Activated T-helper 17 cell treated with anti-CD3 and anti-CD28 coated beads, Interleukin-2, amount 50 U/mL, for 72 hours (primary cell): ENCODE data around the gene SUSD4. TPM values are rescaled to one million over a fixed set of nuclear protein-coding genes. Genes with fewer than 3 reads are reported as not detected.
"Not testable (repeated sequence)": the region's sequence is repeated elsewhere in the genome, so short reads cannot be mapped to it uniquely, and the experiment has no call there.

ENCODE experiments used
- ATAC-seq: fragments of 150-1000 bp; cut with Tn5 transposase; replicated peaks from 2 replicates; pipeline ENCODE4 v1.10.0; 2021; ENCODE audit warnings: mild to moderate bottlenecking, moderate library complexity
- H3K27ac Mint-ChIP-seq: one replicate; pipeline ENCODE4 v1.8.0; 2022; ENCODE audit warnings: mixed read lengths
- H3K27me3 Mint-ChIP-seq: one replicate; pipeline ENCODE4 v1.8.0; 2022; ENCODE audit warnings: mixed read lengths
- H3K36me3 Mint-ChIP-seq: one replicate; pipeline ENCODE4 v1.8.0; 2022; ENCODE audit warnings: low read depth, mild to moderate bottlenecking, mixed read lengths
- H3K4me1 Mint-ChIP-seq: one replicate; pipeline ENCODE4 v1.8.0; 2022; ENCODE audit warnings: mixed read lengths
- H3K4me3 Mint-ChIP-seq: one replicate; pipeline ENCODE4 v1.8.0; 2022; ENCODE audit warnings: mild to moderate bottlenecking, mixed read lengths
- H3K9me3 Mint-ChIP-seq: one replicate; pipeline ENCODE4 v1.8.0; 2022; ENCODE audit warnings: mixed read lengths
- total RNA-seq, 2 donors: library from RNA; stranded (reverse); gene quantifications; one replicate each; pipeline ENCODE4 v1.2.3, GENCODE V29; 2022

Gene SUSD4
- total RNA-seq, 2 donors from 2014 or later: 0.11 to 0.42 TPM

DNA sequence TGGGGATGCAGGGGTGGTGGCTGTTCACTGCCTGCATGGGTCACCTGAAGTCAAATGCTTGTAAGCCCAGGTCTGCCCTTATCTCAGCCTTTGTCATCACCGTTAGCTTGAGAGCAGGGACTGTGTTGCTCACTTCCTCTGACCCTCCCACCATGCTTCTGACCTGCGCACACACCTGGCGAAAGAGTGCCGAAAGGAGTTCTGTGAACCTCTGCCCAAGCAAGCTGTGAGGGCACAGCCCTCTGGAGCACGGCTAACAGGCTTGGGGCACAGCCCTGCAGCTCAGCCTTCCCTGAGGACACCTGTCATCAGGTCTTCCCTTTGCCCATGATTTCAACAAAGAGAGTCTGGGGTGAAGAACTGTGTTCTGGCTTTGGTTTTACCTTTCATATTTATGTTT, 93.8 kb downstream of the SUSD4 start:
- H3K27ac Mint-ChIP-seq: no peak overlapping the region
- H3K9me3 Mint-ChIP-seq: no peaks in the 10 kb centered on the region
- H3K4me1 Mint-ChIP-seq: no peaks in the 10 kb centered on the region
- H3K27me3 Mint-ChIP-seq: no peaks in the 10 kb centered on the region
- no peak for ATAC-seq
- no peak overlapping the region for H3K4me3 Mint-ChIP-seq
- H3K36me3 Mint-ChIP-seq: no peaks in the 10 kb centered on the region

DNA sequence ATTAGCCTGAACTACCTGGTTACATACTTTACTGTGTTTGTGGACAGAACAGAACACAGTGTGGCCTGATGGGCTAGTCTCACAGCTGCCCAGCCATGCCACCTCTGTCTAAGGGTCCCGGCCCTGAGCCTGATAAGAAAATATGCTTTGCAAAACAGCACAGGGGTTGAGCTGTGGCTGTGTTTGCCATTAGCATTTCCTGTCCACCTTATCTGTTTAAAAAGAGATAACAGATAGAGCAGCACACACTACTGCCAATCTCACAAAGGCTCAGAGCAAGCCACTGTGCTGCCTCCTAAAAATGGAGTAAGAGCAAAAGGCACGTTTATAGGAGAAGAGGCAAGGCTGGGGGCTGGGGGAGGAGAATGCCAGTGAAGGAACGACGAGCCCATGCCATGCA, 95.0 kb downstream of the SUSD4 start:
- no peaks in the 10 kb centered on the region for H3K4me1 Mint-ChIP-seq
- no peak overlapping the region for H3K4me3 Mint-ChIP-seq
- H3K27ac Mint-ChIP-seq: no peak overlapping the region
- H3K9me3 Mint-ChIP-seq: no peaks in the 10 kb centered on the region
- no peak for ATAC-seq
- no peaks in the 10 kb centered on the region for H3K27me3 Mint-ChIP-seq
- no peaks in the 10 kb centered on the region for H3K36me3 Mint-ChIP-seq

DNA sequence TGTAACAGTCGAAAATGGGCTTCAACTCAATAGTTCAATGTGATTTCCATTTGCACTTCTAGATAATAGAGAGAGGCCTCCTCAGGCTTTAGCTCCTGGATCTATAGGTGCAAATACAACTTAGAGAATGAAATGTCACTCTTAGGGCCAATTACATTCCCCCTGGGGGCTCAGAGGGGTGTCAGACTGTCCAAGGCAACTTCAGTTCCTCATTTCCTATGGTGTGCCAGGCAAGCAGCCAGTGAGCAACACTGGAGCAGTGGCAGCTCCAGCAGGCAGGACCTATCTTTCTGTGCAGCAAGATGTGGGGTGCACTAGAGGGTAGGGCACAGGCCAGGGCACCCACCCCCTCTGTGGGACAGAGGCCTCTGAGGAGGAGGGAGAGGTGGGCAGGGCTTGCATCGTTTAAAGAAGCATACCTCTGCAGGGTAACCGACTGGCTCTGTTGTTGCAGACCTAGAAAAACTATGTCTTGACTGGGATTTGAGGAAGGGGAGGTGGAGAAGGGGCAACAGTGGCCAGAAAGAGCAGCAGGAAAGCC, 97.3 kb downstream of the SUSD4 start:
- no peaks in the 10 kb centered on the region for H3K9me3 Mint-ChIP-seq
- no peak for ATAC-seq

DNA sequence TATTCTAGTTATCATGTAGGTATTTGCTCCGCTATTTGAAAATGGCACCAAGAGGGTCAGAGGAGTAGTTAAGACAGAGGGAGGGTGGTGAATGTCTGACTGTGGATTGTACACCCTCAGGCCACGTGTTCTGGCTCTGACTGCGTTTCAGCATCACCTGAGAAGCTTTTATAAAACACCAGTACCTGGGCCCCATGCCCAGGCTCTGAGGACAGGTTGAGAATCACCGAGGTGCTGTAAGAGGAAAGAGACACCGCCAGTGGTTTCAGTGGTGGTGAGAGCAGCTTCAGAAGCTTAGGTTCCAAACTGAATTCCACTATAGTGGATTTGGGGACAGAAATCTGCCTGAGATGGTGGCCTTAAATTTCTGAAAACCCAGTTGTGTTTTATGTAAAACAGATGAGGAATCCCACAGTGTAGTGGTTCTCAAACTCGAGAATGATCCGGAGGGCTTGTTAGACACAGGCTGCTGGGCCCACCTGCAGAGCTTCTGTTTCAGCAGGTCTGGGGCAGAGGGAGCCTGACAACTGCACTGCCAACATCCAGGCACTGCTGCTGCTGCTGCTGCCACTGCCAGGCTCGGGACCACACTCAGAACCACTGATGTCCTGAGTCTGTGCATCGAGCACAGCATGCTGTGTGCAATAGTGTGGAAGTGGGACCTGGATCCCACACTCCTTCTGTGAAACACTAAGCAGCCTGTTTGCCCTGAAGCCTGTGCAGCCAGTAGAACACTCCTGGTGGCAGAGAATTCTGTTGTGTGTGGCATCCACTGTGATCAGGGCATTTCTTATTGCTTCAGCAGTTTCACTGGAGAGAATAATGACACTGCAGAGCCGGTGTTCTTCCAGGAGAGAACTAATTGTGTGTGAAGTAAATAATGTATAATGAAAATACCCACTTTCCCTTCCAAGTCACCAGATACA, 98.7 kb downstream of the SUSD4 start:
- no peak overlapping the region for H3K4me3 Mint-ChIP-seq
- no peak for ATAC-seq
- H3K27me3 Mint-ChIP-seq: no peaks in the 10 kb centered on the region
- no peaks in the 10 kb centered on the region for H3K36me3 Mint-ChIP-seq
- no peaks in the 10 kb centered on the region for H3K4me1 Mint-ChIP-seq
- no peaks in the 10 kb centered on the region for H3K9me3 Mint-ChIP-seq
- no peak overlapping the region for H3K27ac Mint-ChIP-seq

More for the DNA sequence above, 97.3 kb downstream of the SUSD4 start:
- Mint-ChIP-seq H3K4me3 (no peak overlapping the region), H3K27ac (no peak overlapping the region), H3K27me3 (no peaks in the 10 kb centered on the region), H3K36me3 (no peaks in the 10 kb centered on the region), H3K4me1 (no peaks in the 10 kb centered on the region)

DNA sequence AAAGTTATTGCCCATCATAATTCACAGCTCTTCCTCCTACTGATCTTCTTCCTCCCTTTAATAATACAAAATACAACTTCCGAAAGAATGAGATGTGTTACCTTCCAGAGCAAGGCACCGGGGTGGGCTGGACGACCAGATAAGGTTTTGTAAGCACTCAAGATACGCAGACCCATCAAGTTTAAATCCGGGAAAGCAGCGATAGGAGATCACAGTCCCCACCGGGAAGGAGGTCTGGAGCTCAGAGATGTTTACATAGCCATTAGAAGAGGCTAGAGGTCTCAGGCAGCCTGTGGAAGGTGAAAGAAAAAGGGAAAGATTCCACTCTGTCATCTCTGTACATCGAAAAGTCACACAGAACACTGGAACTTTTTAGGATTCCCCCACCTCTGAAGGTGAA, 99.4 kb downstream of the SUSD4 start:
- ATAC-seq: no peak
- Mint-ChIP-seq H3K4me1 (no peaks in the 10 kb centered on the region), H3K27ac (no peak overlapping the region), H3K9me3 (no peaks in the 10 kb centered on the region), H3K36me3 (no peaks in the 10 kb centered on the region), H3K27me3 (no peaks in the 10 kb centered on the region), H3K4me3 (no peak overlapping the region)

DNA sequence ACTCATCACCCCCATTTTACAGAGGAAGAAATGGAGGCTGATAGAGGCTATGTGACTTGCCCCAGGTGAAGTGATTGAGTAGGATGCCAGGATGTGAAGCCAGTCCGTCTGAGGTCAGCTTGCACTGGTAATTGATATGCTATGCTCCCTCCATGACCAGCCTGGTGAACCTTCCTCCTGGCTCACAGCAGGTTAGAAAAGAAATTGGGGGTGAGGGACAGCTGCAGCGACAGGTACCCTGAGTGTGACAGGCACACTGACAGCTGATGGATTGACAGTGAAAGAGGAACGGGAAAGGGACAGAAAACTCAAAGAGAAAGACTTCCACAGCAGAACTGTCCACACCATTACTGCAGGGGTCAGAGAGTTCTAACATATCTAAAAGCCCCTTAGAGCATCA, 102.1 kb downstream of the SUSD4 start:
- Mint-ChIP-seq H3K4me3 (no peak overlapping the region), H3K36me3 (no peaks in the 10 kb centered on the region), H3K4me1 (no peaks in the 10 kb centered on the region), H3K9me3 (no peaks in the 10 kb centered on the region), H3K27me3 (no peaks in the 10 kb centered on the region), H3K27ac (no peak overlapping the region)
- no peak for ATAC-seq

DNA sequence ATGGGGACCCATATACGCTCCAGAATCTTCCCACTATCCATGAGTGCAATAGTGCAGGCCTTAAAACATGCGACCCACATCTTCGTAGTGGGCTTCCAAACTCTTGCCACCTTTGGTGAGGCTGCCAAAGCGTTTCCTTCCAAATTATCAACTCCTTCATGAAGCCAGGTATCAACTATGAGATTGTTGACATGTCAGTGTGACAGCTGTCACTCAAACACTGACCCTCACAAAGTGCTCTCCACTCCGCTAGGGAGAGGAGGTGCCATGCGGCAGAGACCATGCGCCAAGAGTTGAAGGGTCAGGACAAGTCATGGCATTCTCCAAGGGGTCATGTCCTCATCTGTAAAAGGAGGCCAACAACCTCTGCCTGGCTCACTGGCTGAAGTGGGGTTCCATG, 103.3 kb downstream of the SUSD4 start:
- H3K4me3 Mint-ChIP-seq: no peak overlapping the region
- H3K36me3 Mint-ChIP-seq: no peaks in the 10 kb centered on the region
- ATAC-seq: no peak
- no peaks in the 10 kb centered on the region for H3K27me3 Mint-ChIP-seq
- no peaks in the 10 kb centered on the region for H3K4me1 Mint-ChIP-seq
- no peaks in the 10 kb centered on the region for H3K9me3 Mint-ChIP-seq
- no peak overlapping the region for H3K27ac Mint-ChIP-seq

DNA sequence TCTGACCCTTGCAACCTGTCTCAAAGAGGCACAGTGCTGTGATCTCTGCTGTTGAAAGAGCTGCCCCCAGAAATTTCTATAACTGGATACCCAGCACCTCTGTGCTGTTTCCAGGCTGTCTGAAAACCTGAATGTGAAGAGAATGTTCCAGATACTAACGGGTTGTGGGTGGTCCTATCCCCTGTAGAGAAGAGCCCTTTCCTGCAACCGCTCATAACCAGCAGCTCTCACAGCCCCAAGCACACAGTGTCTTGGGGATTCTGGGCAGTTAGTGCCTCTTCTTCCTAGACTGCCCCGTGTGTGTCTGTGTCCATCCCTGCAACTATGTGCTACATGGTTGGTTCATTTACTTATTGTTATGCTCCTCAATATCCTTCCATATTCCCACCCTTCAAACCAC, 104.5 kb downstream of the SUSD4 start:
- ATAC-seq: no peak
- Mint-ChIP-seq H3K36me3 (no peaks in the 10 kb centered on the region), H3K27ac (no peak overlapping the region), H3K27me3 (no peaks in the 10 kb centered on the region), H3K9me3 (no peaks in the 10 kb centered on the region), H3K4me3 (no peak overlapping the region), H3K4me1 (no peaks in the 10 kb centered on the region)

DNA sequence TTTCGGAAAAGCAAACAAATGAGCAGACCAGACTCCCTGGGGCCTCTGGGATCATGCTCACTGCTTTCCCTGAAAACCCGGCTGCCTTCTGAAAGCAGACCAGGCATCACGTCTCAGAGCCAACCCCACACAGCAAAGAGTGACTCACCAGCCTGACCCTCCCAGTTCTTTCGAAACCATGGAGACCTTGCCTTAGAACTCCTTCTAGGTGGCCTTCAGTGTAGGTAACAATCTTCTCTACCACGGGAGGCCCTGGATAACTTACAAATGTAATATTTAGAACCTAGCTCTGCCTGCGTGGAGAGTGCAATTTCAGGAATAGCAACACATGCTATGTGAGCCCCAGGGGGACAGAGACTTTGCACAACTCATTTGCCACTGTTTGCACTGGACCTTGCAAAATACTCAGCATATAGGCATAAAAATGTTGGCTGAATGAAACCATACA, 105.2 kb downstream of the SUSD4 start:
- Mint-ChIP-seq H3K9me3 (no peaks in the 10 kb centered on the region), H3K36me3 (no peaks in the 10 kb centered on the region), H3K27ac (no peak overlapping the region), H3K4me1 (no peaks in the 10 kb centered on the region), H3K4me3 (no peak overlapping the region), H3K27me3 (no peaks in the 10 kb centered on the region)
- no peak for ATAC-seq

DNA sequence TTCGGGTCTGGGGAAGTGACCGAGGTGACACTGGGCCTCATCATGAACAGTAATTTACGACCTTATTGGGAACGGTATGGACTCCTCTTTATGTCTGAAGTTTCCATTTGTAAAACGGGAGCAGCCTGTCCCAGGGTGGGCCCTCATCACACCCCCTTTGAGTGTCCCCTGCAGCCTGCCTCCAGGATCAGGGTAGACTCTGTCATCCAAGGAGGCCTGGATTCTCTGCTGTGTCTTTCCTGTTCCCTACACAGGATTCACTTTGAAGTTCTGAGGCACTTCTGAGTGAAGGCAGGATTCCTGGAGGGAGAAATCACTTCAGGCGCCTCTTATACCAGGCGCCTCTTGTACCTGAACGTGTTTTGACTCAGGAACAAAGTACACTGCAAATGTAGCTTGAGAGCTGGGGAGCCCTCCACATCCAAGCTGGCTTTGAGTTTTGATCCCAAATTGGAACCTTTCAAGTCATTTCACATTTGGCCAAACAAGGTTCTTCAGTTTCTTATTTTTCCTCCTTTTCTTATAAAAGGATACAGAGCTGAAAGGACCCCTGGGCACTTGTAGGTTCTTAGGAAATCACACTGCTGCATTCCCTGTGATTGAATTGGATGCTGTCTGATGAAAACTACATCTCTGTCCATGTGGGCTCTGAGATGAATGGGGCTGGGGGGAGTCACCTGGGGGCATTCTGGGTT, 106.0 kb downstream of the SUSD4 start:
- Mint-ChIP-seq H3K27me3 (no peaks in the 10 kb centered on the region), H3K36me3 (no peaks in the 10 kb centered on the region), H3K9me3 (no peaks in the 10 kb centered on the region), H3K27ac (no peak overlapping the region), H3K4me1 (no peaks in the 10 kb centered on the region), H3K4me3 (no peak overlapping the region)
- no peak for ATAC-seq

DNA sequence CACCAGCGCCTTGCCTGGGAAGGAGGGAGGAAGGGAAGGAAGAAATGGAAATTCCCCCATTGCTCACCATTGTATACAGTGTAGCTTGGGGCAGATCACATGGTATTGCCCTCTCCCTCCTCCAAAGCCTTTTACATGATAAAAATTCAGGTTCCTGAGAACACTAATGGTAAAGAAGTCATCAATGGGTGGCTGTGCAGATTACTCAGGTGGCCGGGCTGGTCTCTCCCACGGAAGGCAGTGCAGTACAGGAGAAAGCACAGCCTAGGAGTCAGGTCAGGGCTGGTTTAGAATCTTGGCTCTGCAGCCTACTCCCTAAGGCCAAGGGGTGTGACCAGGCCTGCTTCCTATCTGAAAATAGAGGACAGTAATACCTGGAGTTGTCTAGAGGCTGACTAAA, 107.9 kb downstream of the SUSD4 start:
- Mint-ChIP-seq H3K4me3 (no peak overlapping the region), H3K36me3 (no peaks in the 10 kb centered on the region), H3K9me3 (no peaks in the 10 kb centered on the region), H3K4me1 (no peaks in the 10 kb centered on the region), H3K27ac (no peak overlapping the region), H3K27me3 (no peaks in the 10 kb centered on the region)
- no peak for ATAC-seq

DNA sequence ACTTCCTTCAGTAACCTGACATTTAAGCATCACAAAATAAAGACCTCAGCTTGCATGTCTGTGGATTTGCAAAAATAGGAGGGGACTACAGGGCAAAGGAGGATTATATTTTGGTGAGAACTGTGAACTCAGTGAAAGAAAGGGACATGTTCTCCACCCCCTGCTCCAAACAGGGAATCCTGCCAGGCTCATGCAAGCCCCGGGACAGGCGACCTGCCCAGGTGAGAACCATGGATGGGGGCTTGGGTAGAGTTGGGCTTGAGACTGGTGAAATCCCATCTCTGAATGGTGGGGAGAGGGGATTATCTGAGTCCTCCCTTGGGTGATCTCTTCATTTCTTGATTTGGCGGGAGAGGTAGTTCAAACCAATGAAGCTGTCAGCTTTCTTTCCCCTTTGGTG, 110.1 kb downstream of the SUSD4 start:
- H3K27me3 Mint-ChIP-seq: no peaks in the 10 kb centered on the region
- H3K27ac Mint-ChIP-seq: no peak overlapping the region
- no peak overlapping the region for H3K4me3 Mint-ChIP-seq
- H3K36me3 Mint-ChIP-seq: no peaks in the 10 kb centered on the region
- ATAC-seq: no peak
- H3K9me3 Mint-ChIP-seq: no peaks in the 10 kb centered on the region
- peaks cover 8% of the 10 kb centered on the region for H3K4me1 Mint-ChIP-seq

DNA sequence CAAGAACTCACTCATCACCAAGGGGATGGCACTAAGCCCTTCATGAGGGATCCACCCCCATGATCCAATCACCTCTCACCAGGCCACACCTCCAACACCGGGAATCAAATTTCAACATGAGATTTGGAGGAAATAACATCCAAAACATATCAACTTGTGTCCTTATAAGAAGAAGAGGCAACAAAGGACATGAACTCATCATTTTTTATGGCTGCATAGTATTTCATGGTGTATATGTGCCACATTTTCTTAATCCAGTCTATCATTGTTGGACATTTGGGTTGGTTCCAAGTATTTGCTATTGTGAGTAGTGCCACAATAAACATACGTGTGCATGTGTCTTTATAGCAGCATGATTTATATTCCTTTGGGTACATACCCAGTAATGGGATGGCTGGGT, 112.6 kb downstream of the SUSD4 start:
- H3K4me3 Mint-ChIP-seq, ATAC-seq, H3K9me3 Mint-ChIP-seq, H3K27ac Mint-ChIP-seq, H3K27me3 Mint-ChIP-seq, H3K36me3 Mint-ChIP-seq: not testable (repeated sequence)
- peaks cover 17% of the 10 kb centered on the region for H3K4me1 Mint-ChIP-seq

DNA sequence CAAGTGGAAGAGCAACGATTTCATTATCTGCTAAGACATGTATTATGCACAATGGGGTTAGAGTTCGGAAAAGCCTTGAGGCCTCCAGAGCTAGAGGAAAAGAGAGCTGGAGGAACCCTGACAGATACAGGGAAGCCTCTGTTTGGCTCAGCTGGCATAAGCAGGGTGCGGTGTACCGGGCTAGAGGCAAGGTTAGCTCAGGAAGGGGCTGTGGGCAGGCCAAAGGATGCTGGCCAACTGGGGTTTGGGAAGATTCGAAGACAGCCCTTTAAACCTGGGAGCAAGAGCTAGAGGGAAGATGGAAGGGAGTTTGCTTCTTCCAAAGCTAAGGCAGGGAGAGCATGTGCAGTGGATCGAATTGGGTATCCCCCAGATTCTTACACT, 113.4 kb downstream of the SUSD4 start:
- Mint-ChIP-seq H3K9me3 (no peaks in the 10 kb centered on the region), H3K4me3 (no peak overlapping the region), H3K27ac (no peak overlapping the region), H3K4me1 (peaks cover 17% of the 10 kb centered on the region), H3K36me3 (no peaks in the 10 kb centered on the region), H3K27me3 (no peaks in the 10 kb centered on the region)
- ATAC-seq: no peak
